WTC11 (cell line): ENCODE measurements around the gene MEPCE. TPM values are rescaled to one million over a fixed set of nuclear protein-coding genes. Genes with fewer than 3 reads are reported as not detected.

ENCODE experiments used
- CREB1 ChIP-seq: sonication (generic); formaldehyde crosslinking; IDR thresholded peaks from 2 replicates; pipeline ENCODE4 v1.8.0; 2023; ENCODE audit warnings: mild to moderate bottlenecking, missing genetic modification reagents
- CREM ChIP-seq: sonication (generic); formaldehyde crosslinking; IDR thresholded peaks from 2 replicates; pipeline ENCODE4 v1.8.1; 2022; ENCODE audit warnings: mild to moderate bottlenecking, missing genetic modification reagents, moderate library complexity
- FOXP1 ChIP-seq: sonication (generic); formaldehyde crosslinking; IDR thresholded peaks from 2 replicates; pipeline ENCODE4 v1.8.0; 2022; ENCODE audit warnings: missing genetic modification reagents, mild to moderate bottlenecking, moderate library complexity, borderline replicate concordance
- JAZF1 ChIP-seq: fragments of 250-450 bp; sonication (Bioruptor Pico); IDR thresholded peaks from 2 replicates; pipeline ENCODE4 v1.9.0; 2021; ENCODE audit warnings: moderate library complexity, mild to moderate bottlenecking, inconsistent platforms
- KAT7 ChIP-seq: sonication (generic); formaldehyde crosslinking; IDR thresholded peaks from 2 replicates; pipeline ENCODE4 v1.8.1; 2023; ENCODE audit warnings: missing genetic modification reagents, mild to moderate bottlenecking, borderline replicate concordance
- NFE2L1 ChIP-seq: sonication (generic); formaldehyde crosslinking; IDR thresholded peaks from 2 replicates; pipeline ENCODE4 v1.8.1; 2023; ENCODE audit warnings: missing genetic modification reagents
- NR1H2 ChIP-seq: sonication (generic); formaldehyde crosslinking; IDR thresholded peaks from 2 replicates; pipeline ENCODE4 v1.9.0; 2021; ENCODE audit warnings: mild to moderate bottlenecking, moderate library complexity, missing genetic modification reagents
- NR3C1 ChIP-seq: sonication (generic); formaldehyde crosslinking; conservative IDR thresholded peaks from 2 replicates; pipeline ENCODE4 v1.8.1; 2023; ENCODE audit warnings: low read depth, mild to moderate bottlenecking, missing genetic modification reagents
- SOX15 ChIP-seq: fragments of 250-450 bp; sonication (Bioruptor Pico); IDR thresholded peaks from 2 replicates; pipeline ENCODE4 v1.9.0; 2021; ENCODE audit warnings: mild to moderate bottlenecking
- TEAD1 ChIP-seq: sonication (generic); formaldehyde crosslinking; IDR thresholded peaks from 2 replicates; pipeline ENCODE4 v1.8.0; 2022; ENCODE audit warnings: mild to moderate bottlenecking, missing genetic modification reagents
- ZNF219 ChIP-seq: sonication (generic); formaldehyde crosslinking; IDR thresholded peaks from 2 replicates; pipeline ENCODE4 v1.8.0; 2023; ENCODE audit warnings: missing genetic modification reagents, mild to moderate bottlenecking, borderline replicate concordance
- total RNA-seq: library from RNA; stranded (reverse); gene quantifications from 3 replicates; pipeline ENCODE4 v1.2.3, GENCODE V29; 2021
- TF ChIP-seq, protein P1 (sequence below): fragments of 250-450 bp; sonication (Bioruptor Pico); IDR thresholded peaks from 2 replicates; pipeline ENCODE4 v1.8.0; 2021; ENCODE audit warnings: mild to moderate bottlenecking
- TF ChIP-seq, protein P2 (sequence below): fragments of 250-450 bp; sonication (Bioruptor Pico); IDR thresholded peaks from 2 replicates; pipeline ENCODE4 v2.1.2; 2022; ENCODE audit warnings: mild to moderate bottlenecking, moderate library complexity
- TF ChIP-seq, protein P3 (sequence below): sonication (generic); formaldehyde crosslinking; IDR thresholded peaks from 2 replicates; pipeline ENCODE4 v1.8.1; 2022; ENCODE audit warnings: low read depth, missing genetic modification reagents, borderline replicate concordance
- TF ChIP-seq, protein P4 (sequence below): sonication (generic); formaldehyde crosslinking; IDR thresholded peaks from 2 replicates; pipeline ENCODE4 v1.8.0; 2023; ENCODE audit warnings: mild to moderate bottlenecking, missing genetic modification reagents
- TF ChIP-seq, protein P5 (sequence below): sonication (generic); formaldehyde crosslinking; IDR thresholded peaks from 2 replicates; pipeline ENCODE4 v1.8.1; 2023; ENCODE audit warnings: mild to moderate bottlenecking, moderate library complexity, missing genetic modification reagents
- TF ChIP-seq, protein P6 (sequence below): sonication (generic); formaldehyde crosslinking; IDR thresholded peaks from 2 replicates; pipeline ENCODE4 v1.8.1; 2023; ENCODE audit warnings: mild to moderate bottlenecking, missing genetic modification reagents
- TF ChIP-seq, protein P7 (sequence below): fragments of 250-450 bp; sonication (Bioruptor Pico); conservative IDR thresholded peaks from 2 replicates; pipeline ENCODE4 v1.9.0; 2021; ENCODE audit warnings: mild to moderate bottlenecking
- TF ChIP-seq, protein P8 (sequence below): fragments of 200-600 bp; IDR thresholded peaks from 2 replicates; pipeline ENCODE4 v1.8.0; 2022; ENCODE audit warnings: antibody characterized with exemption
- TF ChIP-seq, protein P9 (sequence below): fragments of 250-450 bp; sonication (Bioruptor Pico); IDR thresholded peaks from 2 replicates; pipeline ENCODE4 v1.9.0; 2021; ENCODE audit warnings: mild to moderate bottlenecking
- TF ChIP-seq, protein P10 (sequence below): sonication (generic); formaldehyde crosslinking; IDR thresholded peaks from 2 replicates; pipeline ENCODE4 v1.8.0; 2023; ENCODE audit warnings: missing genetic modification reagents

The MEPCE gene
- total RNA-seq, 1 experiment from 2014 or later: 41.9 TPM

DNA sequence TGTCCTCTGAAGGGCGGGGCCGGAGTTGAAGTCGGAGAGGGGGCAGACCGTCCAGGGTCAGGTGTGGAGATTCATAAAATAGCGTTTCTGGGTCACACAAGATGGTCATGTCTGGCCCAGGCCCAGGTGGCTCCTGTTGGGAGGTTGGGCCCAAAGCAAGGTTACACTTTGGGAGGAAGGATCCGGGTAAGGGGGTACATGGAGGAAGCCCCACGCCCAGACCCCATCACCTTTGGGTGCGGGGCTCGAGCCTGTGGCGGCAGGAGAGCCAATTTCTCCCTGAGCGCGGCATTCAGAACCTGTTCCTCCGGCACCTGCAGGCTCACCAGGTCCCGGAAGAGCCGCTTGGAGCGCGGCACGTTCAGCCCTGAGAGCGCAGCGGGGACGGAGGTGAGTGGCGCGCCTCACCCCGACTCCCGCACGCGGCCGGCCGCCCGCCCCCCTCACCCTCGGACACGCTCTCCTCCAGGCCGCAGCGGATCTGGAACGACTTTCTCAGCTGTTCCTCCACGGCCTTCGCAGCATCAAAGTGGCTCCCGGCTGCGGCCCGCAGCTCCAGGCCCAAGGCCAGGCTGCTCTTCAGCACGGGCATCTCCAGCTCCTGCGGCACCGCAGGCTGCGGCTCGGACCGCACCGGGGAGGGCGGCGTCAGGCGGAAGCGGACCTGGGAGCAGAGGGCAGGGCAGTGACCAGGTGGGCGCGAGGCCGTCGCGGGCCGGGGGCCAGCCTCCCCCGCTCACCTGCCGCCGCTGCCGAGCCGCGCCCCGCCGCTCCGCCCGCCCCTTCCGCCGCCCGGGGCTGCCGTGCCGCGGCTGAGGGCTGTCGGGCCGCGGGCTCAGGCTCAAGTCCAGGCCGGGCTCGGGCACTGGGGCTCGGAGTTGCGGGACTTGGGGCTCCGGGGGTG, 6.0 kb downstream of the MEPCE start (continued):
- TF ChIP-seq, protein P1, sequence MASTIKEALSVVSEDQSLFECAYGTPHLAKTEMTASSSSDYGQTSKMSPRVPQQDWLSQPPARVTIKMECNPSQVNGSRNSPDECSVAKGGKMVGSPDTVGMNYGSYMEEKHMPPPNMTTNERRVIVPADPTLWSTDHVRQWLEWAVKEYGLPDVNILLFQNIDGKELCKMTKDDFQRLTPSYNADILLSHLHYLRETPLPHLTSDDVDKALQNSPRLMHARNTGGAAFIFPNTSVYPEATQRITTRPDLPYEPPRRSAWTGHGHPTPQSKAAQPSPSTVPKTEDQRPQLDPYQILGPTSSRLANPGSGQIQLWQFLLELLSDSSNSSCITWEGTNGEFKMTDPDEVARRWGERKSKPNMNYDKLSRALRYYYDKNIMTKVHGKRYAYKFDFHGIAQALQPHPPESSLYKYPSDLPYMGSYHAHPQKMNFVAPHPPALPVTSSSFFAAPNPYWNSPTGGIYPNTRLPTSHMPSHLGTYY: no peak
- TF ChIP-seq NFE2L1 (CRISPR knock-in tag) (no peak), CREM (CRISPR knock-in tag) (no peak), NR3C1 (CRISPR knock-in tag) (no peak), FOXP1 (CRISPR knock-in tag) (no peak), JAZF1 (CRISPR knock-in tag) (no peak), NR1H2 (CRISPR knock-in tag) (no peak), SOX15 (CRISPR knock-in tag) (no peak), CREB1 (no peak), KAT7 (CRISPR knock-in tag) (peak; percentile 94; the same call in 1 of the 2 replicates), TEAD1 (CRISPR knock-in tag) (no peak; the same call in 1 of the 2 replicates), ZNF219 (CRISPR knock-in tag) (peak; percentile 59; the same call in 1 of the 2 replicates)
- TF ChIP-seq, protein P2, sequence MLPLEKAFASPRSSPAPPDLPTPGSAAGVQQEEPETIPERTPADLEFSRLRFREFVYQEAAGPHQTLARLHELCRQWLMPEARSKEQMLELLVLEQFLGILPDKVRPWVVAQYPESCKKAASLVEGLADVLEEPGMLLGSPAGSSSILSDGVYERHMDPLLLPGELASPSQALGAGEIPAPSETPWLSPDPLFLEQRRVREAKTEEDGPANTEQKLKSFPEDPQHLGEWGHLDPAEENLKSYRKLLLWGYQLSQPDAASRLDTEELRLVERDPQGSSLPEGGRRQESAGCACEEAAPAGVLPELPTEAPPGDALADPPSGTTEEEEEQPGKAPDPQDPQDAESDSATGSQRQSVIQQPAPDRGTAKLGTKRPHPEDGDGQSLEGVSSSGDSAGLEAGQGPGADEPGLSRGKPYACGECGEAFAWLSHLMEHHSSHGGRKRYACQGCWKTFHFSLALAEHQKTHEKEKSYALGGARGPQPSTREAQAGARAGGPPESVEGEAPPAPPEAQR (CRISPR knock-in tag): no peak
- TF ChIP-seq, protein P3, sequence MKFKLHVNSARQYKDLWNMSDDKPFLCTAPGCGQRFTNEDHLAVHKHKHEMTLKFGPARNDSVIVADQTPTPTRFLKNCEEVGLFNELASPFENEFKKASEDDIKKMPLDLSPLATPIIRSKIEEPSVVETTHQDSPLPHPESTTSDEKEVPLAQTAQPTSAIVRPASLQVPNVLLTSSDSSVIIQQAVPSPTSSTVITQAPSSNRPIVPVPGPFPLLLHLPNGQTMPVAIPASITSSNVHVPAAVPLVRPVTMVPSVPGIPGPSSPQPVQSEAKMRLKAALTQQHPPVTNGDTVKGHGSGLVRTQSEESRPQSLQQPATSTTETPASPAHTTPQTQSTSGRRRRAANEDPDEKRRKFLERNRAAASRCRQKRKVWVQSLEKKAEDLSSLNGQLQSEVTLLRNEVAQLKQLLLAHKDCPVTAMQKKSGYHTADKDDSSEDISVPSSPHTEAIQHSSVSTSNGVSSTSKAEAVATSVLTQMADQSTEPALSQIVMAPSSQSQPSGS (CRISPR knock-in tag): no peak
- TF ChIP-seq, protein P4, sequence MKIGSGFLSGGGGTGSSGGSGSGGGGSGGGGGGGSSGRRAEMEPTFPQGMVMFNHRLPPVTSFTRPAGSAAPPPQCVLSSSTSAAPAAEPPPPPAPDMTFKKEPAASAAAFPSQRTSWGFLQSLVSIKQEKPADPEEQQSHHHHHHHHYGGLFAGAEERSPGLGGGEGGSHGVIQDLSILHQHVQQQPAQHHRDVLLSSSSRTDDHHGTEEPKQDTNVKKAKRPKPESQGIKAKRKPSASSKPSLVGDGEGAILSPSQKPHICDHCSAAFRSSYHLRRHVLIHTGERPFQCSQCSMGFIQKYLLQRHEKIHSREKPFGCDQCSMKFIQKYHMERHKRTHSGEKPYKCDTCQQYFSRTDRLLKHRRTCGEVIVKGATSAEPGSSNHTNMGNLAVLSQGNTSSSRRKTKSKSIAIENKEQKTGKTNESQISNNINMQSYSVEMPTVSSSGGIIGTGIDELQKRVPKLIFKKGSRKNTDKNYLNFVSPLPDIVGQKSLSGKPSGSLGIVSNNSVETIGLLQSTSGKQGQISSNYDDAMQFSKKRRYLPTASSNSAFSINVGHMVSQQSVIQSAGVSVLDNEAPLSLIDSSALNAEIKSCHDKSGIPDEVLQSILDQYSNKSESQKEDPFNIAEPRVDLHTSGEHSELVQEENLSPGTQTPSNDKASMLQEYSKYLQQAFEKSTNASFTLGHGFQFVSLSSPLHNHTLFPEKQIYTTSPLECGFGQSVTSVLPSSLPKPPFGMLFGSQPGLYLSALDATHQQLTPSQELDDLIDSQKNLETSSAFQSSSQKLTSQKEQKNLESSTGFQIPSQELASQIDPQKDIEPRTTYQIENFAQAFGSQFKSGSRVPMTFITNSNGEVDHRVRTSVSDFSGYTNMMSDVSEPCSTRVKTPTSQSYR (CRISPR knock-in tag): 0 out of 2 replicates have a peak, but pooled peaks have one; percentile 22
- TF ChIP-seq, protein P5, sequence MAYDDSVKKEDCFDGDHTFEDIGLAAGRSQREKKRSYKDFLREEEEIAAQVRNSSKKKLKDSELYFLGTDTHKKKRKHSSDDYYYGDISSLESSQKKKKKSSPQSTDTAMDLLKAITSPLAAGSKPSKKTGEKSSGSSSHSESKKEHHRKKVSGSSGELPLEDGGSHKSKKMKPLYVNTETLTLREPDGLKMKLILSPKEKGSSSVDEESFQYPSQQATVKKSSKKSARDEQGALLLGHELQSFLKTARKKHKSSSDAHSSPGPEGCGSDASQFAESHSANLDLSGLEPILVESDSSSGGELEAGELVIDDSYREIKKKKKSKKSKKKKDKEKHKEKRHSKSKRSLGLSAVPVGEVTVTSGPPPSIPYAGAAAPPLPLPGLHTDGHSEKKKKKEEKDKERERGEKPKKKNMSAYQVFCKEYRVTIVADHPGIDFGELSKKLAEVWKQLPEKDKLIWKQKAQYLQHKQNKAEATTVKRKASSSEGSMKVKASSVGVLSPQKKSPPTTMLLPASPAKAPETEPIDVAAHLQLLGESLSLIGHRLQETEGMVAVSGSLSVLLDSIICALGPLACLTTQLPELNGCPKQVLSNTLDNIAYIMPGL: peak; percentile 59; the same call in 1 of the 2 replicates
- TF ChIP-seq, protein P6, sequence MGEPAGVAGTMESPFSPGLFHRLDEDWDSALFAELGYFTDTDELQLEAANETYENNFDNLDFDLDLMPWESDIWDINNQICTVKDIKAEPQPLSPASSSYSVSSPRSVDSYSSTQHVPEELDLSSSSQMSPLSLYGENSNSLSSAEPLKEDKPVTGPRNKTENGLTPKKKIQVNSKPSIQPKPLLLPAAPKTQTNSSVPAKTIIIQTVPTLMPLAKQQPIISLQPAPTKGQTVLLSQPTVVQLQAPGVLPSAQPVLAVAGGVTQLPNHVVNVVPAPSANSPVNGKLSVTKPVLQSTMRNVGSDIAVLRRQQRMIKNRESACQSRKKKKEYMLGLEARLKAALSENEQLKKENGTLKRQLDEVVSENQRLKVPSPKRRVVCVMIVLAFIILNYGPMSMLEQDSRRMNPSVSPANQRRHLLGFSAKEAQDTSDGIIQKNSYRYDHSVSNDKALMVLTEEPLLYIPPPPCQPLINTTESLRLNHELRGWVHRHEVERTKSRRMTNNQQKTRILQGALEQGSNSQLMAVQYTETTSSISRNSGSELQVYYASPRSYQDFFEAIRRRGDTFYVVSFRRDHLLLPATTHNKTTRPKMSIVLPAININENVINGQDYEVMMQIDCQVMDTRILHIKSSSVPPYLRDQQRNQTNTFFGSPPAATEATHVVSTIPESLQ: no peak
- TF ChIP-seq, protein P7, sequence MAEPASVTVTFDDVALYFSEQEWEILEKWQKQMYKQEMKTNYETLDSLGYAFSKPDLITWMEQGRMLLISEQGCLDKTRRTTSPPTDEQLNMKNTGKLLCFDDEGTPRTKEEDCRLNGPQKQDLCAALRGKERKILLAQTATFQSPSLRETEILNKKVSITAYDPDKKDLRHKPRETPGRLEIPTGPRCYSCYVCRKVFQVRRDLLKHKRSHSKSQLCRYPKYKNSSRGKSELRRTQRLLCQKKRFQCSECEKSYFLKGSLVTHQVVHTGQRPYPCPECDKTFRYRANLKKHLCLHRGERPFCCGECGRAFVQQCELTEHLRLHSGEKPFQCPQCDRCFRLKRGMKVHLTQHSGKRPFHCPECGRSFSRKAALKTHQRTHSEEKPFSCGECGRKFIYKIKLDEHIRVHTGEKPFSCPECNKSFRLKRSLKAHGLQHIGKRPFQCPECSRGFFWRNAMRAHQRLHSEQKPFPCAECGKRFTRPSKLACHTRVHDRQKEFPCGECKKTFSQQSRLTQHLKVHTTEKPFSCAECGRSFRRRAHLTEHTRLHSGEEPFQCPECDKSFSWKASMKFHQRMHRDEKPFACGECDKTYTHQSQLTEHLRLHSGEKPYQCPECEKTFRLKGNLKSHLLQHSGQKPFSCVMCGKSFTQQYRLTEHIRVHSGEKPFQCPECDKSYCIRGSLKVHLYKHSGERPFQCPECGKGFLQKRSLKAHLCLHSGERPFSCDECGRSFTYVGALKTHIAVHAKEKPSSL (CRISPR knock-in tag): no peak
- TF ChIP-seq, protein P8, sequence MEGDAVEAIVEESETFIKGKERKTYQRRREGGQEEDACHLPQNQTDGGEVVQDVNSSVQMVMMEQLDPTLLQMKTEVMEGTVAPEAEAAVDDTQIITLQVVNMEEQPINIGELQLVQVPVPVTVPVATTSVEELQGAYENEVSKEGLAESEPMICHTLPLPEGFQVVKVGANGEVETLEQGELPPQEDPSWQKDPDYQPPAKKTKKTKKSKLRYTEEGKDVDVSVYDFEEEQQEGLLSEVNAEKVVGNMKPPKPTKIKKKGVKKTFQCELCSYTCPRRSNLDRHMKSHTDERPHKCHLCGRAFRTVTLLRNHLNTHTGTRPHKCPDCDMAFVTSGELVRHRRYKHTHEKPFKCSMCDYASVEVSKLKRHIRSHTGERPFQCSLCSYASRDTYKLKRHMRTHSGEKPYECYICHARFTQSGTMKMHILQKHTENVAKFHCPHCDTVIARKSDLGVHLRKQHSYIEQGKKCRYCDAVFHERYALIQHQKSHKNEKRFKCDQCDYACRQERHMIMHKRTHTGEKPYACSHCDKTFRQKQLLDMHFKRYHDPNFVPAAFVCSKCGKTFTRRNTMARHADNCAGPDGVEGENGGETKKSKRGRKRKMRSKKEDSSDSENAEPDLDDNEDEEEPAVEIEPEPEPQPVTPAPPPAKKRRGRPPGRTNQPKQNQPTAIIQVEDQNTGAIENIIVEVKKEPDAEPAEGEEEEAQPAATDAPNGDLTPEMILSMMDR: no peak
- TF ChIP-seq, protein P9, sequence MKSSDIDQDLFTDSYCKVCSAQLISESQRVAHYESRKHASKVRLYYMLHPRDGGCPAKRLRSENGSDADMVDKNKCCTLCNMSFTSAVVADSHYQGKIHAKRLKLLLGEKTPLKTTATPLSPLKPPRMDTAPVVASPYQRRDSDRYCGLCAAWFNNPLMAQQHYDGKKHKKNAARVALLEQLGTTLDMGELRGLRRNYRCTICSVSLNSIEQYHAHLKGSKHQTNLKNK (CRISPR knock-in tag): no peak
- TF ChIP-seq, protein P10, sequence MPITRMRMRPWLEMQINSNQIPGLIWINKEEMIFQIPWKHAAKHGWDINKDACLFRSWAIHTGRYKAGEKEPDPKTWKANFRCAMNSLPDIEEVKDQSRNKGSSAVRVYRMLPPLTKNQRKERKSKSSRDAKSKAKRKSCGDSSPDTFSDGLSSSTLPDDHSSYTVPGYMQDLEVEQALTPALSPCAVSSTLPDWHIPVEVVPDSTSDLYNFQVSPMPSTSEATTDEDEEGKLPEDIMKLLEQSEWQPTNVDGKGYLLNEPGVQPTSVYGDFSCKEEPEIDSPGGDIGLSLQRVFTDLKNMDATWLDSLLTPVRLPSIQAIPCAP (CRISPR knock-in tag): 0 out of 2 replicates have a peak, but pooled peaks have one; percentile 52
